ENCODE data around the gene KCTD3.

Gene KCTD3

GRCh38 chr1:215595231-215595630 lies 28.1 kb downstream of the KCTD3 start:
- no peak overlapping the region for H3K4me3 ChIP-seq (replicated peaks; ENCODE audit: insufficient read depth, low read length)
- no peak for DNase-seq (ENCODE audit: low read depth in 1 of 2, low spot score in 1 of 2)
- H3K27me3 ChIP-seq (ENCODE audit: insufficient read depth, poor library complexity, severe bottlenecking), result no peaks in the 10 kb centered on the region
- no peak overlapping the region for H3K27ac ChIP-seq (replicated peaks)
- TF ChIP-seq SPI1 (IDR thresholded peaks at IDR 0.05; ENCODE audit: borderline replicate concordance, low read depth) (no peak), POLR2AphosphoS5 (IDR thresholded peaks at IDR 0.05; ENCODE audit: low read depth) (no peak), GABPA (IDR thresholded peaks at IDR 0.05; ENCODE audit: low read depth) (no peak)
- TF ChIP-seq, protein P1, sequence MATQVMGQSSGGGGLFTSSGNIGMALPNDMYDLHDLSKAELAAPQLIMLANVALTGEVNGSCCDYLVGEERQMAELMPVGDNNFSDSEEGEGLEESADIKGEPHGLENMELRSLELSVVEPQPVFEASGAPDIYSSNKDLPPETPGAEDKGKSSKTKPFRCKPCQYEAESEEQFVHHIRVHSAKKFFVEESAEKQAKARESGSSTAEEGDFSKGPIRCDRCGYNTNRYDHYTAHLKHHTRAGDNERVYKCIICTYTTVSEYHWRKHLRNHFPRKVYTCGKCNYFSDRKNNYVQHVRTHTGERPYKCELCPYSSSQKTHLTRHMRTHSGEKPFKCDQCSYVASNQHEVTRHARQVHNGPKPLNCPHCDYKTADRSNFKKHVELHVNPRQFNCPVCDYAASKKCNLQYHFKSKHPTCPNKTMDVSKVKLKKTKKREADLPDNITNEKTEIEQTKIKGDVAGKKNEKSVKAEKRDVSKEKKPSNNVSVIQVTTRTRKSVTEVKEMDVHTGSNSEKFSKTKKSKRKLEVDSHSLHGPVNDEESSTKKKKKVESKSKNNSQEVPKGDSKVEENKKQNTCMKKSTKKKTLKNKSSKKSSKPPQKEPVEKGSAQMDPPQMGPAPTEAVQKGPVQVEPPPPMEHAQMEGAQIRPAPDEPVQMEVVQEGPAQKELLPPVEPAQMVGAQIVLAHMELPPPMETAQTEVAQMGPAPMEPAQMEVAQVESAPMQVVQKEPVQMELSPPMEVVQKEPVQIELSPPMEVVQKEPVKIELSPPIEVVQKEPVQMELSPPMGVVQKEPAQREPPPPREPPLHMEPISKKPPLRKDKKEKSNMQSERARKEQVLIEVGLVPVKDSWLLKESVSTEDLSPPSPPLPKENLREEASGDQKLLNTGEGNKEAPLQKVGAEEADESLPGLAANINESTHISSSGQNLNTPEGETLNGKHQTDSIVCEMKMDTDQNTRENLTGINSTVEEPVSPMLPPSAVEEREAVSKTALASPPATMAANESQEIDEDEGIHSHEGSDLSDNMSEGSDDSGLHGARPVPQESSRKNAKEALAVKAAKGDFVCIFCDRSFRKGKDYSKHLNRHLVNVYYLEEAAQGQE (IDR thresholded peaks at IDR 0.05; ENCODE audit: insufficient replicate concordance, low read depth), result no peak
- TF ChIP-seq, protein P2, sequence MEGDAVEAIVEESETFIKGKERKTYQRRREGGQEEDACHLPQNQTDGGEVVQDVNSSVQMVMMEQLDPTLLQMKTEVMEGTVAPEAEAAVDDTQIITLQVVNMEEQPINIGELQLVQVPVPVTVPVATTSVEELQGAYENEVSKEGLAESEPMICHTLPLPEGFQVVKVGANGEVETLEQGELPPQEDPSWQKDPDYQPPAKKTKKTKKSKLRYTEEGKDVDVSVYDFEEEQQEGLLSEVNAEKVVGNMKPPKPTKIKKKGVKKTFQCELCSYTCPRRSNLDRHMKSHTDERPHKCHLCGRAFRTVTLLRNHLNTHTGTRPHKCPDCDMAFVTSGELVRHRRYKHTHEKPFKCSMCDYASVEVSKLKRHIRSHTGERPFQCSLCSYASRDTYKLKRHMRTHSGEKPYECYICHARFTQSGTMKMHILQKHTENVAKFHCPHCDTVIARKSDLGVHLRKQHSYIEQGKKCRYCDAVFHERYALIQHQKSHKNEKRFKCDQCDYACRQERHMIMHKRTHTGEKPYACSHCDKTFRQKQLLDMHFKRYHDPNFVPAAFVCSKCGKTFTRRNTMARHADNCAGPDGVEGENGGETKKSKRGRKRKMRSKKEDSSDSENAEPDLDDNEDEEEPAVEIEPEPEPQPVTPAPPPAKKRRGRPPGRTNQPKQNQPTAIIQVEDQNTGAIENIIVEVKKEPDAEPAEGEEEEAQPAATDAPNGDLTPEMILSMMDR (IDR thresholded peaks at IDR 0.05; ENCODE audit: insufficient read depth, low read length), result no peak

DNA sequence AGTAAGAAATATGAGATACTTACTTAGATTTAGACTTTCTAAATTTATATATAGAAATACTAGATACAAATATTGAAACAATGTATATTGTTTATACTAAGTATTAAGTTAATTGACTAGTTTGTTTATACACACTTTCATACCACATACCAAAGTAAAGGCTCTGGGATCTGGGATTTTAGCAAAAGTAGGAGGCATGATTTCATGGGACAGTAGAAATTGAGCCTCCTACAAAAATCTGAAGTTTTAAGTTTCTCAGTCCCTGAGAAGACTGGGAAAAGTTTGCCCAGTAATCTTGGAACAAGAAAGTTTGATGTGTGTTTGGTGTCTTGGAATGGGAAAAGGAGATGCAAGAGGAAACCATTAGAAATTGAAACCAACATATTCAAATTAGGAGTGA lies 30.9 kb downstream of the KCTD3 start:
- no peak for DNase-seq (ENCODE audit: low read depth in 1 of 2, low spot score in 1 of 2)
- H3K27me3 ChIP-seq (ENCODE audit: insufficient read depth, poor library complexity, severe bottlenecking), result no peaks in the 10 kb centered on the region
- TF ChIP-seq, protein P1 (IDR thresholded peaks at IDR 0.05; ENCODE audit: insufficient replicate concordance, low read depth), result no peak
- TF ChIP-seq POLR2AphosphoS5 (IDR thresholded peaks at IDR 0.05; ENCODE audit: low read depth), result no peak
- TF ChIP-seq, protein P2 (IDR thresholded peaks at IDR 0.05; ENCODE audit: insufficient read depth, low read length), result no peak
- TF ChIP-seq GABPA (IDR thresholded peaks at IDR 0.05; ENCODE audit: low read depth), result no peak
- TF ChIP-seq SPI1 (IDR thresholded peaks at IDR 0.05; ENCODE audit: borderline replicate concordance, low read depth), result no peak
- no peak overlapping the region for H3K4me3 ChIP-seq (replicated peaks; ENCODE audit: insufficient read depth, low read length)
- H3K27ac ChIP-seq (replicated peaks), result no peak overlapping the region

DNA sequence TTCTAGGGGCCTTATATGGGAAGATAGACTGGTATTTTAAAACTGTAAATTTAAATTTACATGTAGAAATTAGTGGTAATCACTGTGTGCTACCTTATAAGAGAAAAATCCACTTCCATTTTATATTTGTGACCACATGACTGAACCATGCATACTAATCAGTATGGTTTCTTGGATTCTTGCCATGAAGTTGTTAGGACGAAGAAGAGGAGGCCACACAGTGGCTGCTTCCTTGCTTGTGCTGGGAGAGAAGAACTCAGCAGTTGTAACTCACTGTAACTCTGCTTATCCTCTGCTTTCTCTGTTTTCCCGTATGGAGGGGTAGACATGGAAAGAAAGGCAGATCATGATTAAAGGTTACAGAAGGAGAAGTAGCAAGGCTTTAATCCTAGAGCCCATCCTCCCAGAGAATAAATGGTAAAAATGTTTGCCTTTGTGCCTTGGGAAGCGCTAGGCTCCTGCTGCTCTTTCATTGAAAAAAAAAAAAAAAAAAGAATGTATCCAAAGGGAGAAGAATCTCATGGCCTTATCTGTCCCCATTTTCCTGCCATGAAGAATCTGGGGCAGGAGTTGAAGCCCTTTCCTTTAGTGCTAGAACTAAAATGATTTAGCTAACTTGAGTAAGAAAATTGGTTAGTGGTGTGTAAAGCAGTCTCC lies 32.4 kb downstream of the KCTD3 start:
- H3K4me3 ChIP-seq (replicated peaks; ENCODE audit: insufficient read depth, low read length), result no peak overlapping the region
- no peak for DNase-seq (ENCODE audit: low read depth in 1 of 2, low spot score in 1 of 2)
- TF ChIP-seq, protein P1 (IDR thresholded peaks at IDR 0.05; ENCODE audit: insufficient replicate concordance, low read depth), result no peak
- TF ChIP-seq POLR2AphosphoS5 (IDR thresholded peaks at IDR 0.05; ENCODE audit: low read depth) (no peak), GABPA (IDR thresholded peaks at IDR 0.05; ENCODE audit: low read depth) (no peak), SPI1 (IDR thresholded peaks at IDR 0.05; ENCODE audit: borderline replicate concordance, low read depth) (no peak)
- TF ChIP-seq, protein P2 (IDR thresholded peaks at IDR 0.05; ENCODE audit: insufficient read depth, low read length), result no peak
- no peaks in the 10 kb centered on the region for H3K27me3 ChIP-seq (ENCODE audit: insufficient read depth, poor library complexity, severe bottlenecking)
- H3K27ac ChIP-seq (replicated peaks), result no peak overlapping the region

Measured in HL-60 (cell line).